ENCODE measurements around the gene ILKAP. TPM values are rescaled to one million over a fixed set of nuclear protein-coding genes. Genes with fewer than 3 reads are reported as not detected.

ILKAP gene
- total and polyA plus RNA-seq, 2 of the 4 experiments (the other 2 are of a cell fraction), result 13.3 to 44.2 TPM

- H3K4ac ChIP-seq (ENCODE audit: low read depth, low read length), result peak overlapping the region; percentile 98
- no peaks in the 10 kb centered on the region for H3K27me3 ChIP-seq (ENCODE audit: control insufficient read depth, insufficient read depth, low read length)
- TF ChIP-seq MXI1 (IDR thresholded peaks at IDR 0.05; ENCODE audit: borderline replicate concordance, low read depth, low read length), result no peak
- no peak for TF ChIP-seq RAD21 (IDR thresholded peaks at IDR 0.05; ENCODE audit: low read length)
- no peak for TF ChIP-seq MAFK (IDR thresholded peaks at IDR 0.05; ENCODE audit: low read depth, low read length)
- TF ChIP-seq FOS (IDR thresholded peaks at IDR 0.05; ENCODE audit: low read depth, low read length), result no peak
- TF ChIP-seq POLR2A (IDR thresholded peaks at IDR 0.05; ENCODE audit: low read depth, low read length), result no peak
- TF ChIP-seq MAZ (IDR thresholded peaks at IDR 0.05; ENCODE audit: borderline replicate concordance, low read depth, low read length), result no peak
- TF ChIP-seq RFX5 (IDR thresholded peaks at IDR 0.05; ENCODE audit: low read depth, low read length), result no peak
- no peak for TF ChIP-seq ELK1 (IDR thresholded peaks at IDR 0.05; ENCODE audit: borderline replicate concordance, low read depth, low read length)
- no peak for TF ChIP-seq CEBPB (IDR thresholded peaks at IDR 0.05; ENCODE audit: low read depth, low read length)
- TF ChIP-seq RCOR1 (IDR thresholded peaks at IDR 0.05; ENCODE audit: insufficient replicate concordance, low read length), result no peak
- TF ChIP-seq NFE2L2 (IDR thresholded peaks at IDR 0.05; ENCODE audit: low read depth, low read length), result no peak
- TF ChIP-seq USF2 (IDR thresholded peaks at IDR 0.05; ENCODE audit: low read depth, low read length), result no peak
- TF ChIP-seq CHD1 (IDR thresholded peaks at IDR 0.05; ENCODE audit: low read depth, low read length), result no peak
- no peak for TF ChIP-seq CTCF (conservative IDR thresholded peaks at IDR 0.05; ENCODE audit: low read depth, low read length)
- no peak for TF ChIP-seq BHLHE40 (IDR thresholded peaks at IDR 0.05; ENCODE audit: low read depth, low read length)
- TF ChIP-seq SMC3 (IDR thresholded peaks at IDR 0.05; ENCODE audit: low read depth, low read length), result no peak
- H4K91ac ChIP-seq (ENCODE audit: insufficient read depth, low read depth, low read length), result peak overlapping the region; percentile 98
- intact Hi-C loops (cut with micrococcal nuclease) (no loop called here), in situ Hi-C loops (cut with MboI; ENCODE audit: low sequenced_read_pairs) (no loop called here), dilution Hi-C loops (cut with HindIII; ENCODE audit: low sequenced_read_pairs, unreplicated experiment) (no loop called here)
- no peaks in the 10 kb centered on the region for H4K20me1 ChIP-seq (ENCODE audit: insufficient read depth, low read length)
- no peak for DNase-seq
- H3K4me2 ChIP-seq (ENCODE audit: low read depth, low read length), result no peak overlapping the region
- peaks cover 17% of the 10 kb centered on the region for H3K4me1 ChIP-seq (ENCODE audit: control insufficient read depth, insufficient read depth, low read length)
- H3K14ac ChIP-seq (replicated peaks; ENCODE audit: low read depth, low read length), result peak overlapping the region; percentile 92
- peak overlapping the region; percentile 99 for H2BK20ac ChIP-seq (ENCODE audit: low read depth, low read length)
- peak overlapping the region; percentile 17 for H2AK9ac ChIP-seq (replicated peaks; ENCODE audit: low read depth, low read length, poor library complexity)
- peak overlapping the region; percentile 95 for H2BK120ac ChIP-seq (ENCODE audit: low read depth, low read length)
- peak overlapping the region; percentile 83 for H2BK5ac ChIP-seq (ENCODE audit: low read depth, low read length, poor library complexity, severe bottlenecking)
- H3K36me3 ChIP-seq (ENCODE audit: control insufficient read depth, insufficient read depth, low read length), result no peaks in the 10 kb centered on the region
- POLR2A ChIA-PET (ENCODE audit: unreplicated experiment), result no interaction called here
- no peaks in the 10 kb centered on the region for H3K9me3 ChIP-seq (ENCODE audit: control insufficient read depth, insufficient read depth, low read length)
- H3K56ac ChIP-seq (ENCODE audit: extremely low read depth, insufficient read depth, low read length), result peak overlapping the region; percentile 72
- peak overlapping the region; percentile 94 for H3K23ac ChIP-seq (ENCODE audit: low read depth, low read length)
- H3K9ac ChIP-seq (ENCODE audit: low read depth, low read length), result no peak overlapping the region
- peak overlapping the region; percentile 51 for H2AFZ ChIP-seq (replicated peaks; ENCODE audit: low read length, poor library complexity)
- H3K18ac ChIP-seq (ENCODE audit: low read depth, low read length), result peak overlapping the region; percentile 78
- peak overlapping the region; percentile 80 for H3K27ac ChIP-seq (ENCODE audit: insufficient read depth, low read length)
- 0 out of 2 replicates have a peak, but pooled peaks have one; percentile 7 for ATAC-seq (ENCODE audit: low read depth)
- no TSS peak for BruUV-seq (replicated peaks)
- CTCF ChIA-PET, result no interaction called here
- no peak overlapping the region for H3K4me3 ChIP-seq (ENCODE audit: insufficient read depth, low read depth, low read length)
- H4K5ac ChIP-seq (ENCODE audit: low read depth, low read length), result peak overlapping the region; percentile 82; the same call in 1 of the 2 replicates
- no CpG with 5 or more reads among the region's 5 CpGs for WGBS, 2 experiments (ENCODE audit: extremely low coverage in 2 of 2, insufficient read length in 1 of 2)
- H2AK5ac ChIP-seq (ENCODE audit: low read depth, low read length), result peak overlapping the region; percentile 99
- peak overlapping the region; percentile 42; the same call in 1 of the 3 replicates for H2BK15ac ChIP-seq (ENCODE audit: low read depth, low read length)
- H3K79me1 ChIP-seq (ENCODE audit: low read depth in 1 of 2, low read length in 2 of 2), result no peaks in the 10 kb centered on the region
- peak overlapping the region; percentile 83 to 85 for H4K8ac ChIP-seq (ENCODE audit: low read depth in 2 of 2, low read length in 2 of 2)
- 0 out of 2 replicates have a peak, but pooled peaks cover 10% of the 10 kb centered on the region for H3K9me1 ChIP-seq (ENCODE audit: insufficient read depth, low read length)
Measured at GRCh38 chr2:238144262-238144661, 59.2 kb downstream of the ILKAP start.
